Prostate gland (tissue), 2 donors: ENCODE results near the gene SPNS1.
A peak's percentile ranks its signal among the peaks of the same experiment; 100 is the strongest.

ENCODE experiments used
- CTCF ChIP-seq, 4 experiments: fragments of 200-600 bp in 2 of 4; fragments of 450-650 bp in 2 of 4; sonication (generic) in 2 of 4; IDR thresholded peaks; 1 replicate in 3 of 4; 2 replicates in 1 of 4; pipeline ENCODE4 v1.5.1; 2016 to 2019; ENCODE audit warnings: antibody characterized with exemption in 4 of 4, mild to moderate bottlenecking in 2 of 4, moderate library complexity in 2 of 4
- POLR2A ChIP-seq: fragments of 450-650 bp; IDR thresholded peaks from one replicate; pipeline ENCODE4 v1.6.1; 2016; ENCODE audit warnings: antibody characterized with exemption, mild to moderate bottlenecking

GRCh38 chr16:28974007-28974436, 556 bp upstream of the SPNS1 start:
- no peak for TF ChIP-seq POLR2A
- peak in 2 of 4 experiments; percentile 37 to 44 for TF ChIP-seq CTCF (IDR thresholded peaks at IDR 0.05)
